ENCODE data around the gene DLEC1. TPM values are rescaled to one million over a fixed set of nuclear protein-coding genes. Genes with fewer than 3 reads are reported as not detected.

DLEC1 gene
- total and polyA plus RNA-seq, 11 donors = 0.06 to 1.3 (median 0.16) TPM; not detected in 1

DNA sequence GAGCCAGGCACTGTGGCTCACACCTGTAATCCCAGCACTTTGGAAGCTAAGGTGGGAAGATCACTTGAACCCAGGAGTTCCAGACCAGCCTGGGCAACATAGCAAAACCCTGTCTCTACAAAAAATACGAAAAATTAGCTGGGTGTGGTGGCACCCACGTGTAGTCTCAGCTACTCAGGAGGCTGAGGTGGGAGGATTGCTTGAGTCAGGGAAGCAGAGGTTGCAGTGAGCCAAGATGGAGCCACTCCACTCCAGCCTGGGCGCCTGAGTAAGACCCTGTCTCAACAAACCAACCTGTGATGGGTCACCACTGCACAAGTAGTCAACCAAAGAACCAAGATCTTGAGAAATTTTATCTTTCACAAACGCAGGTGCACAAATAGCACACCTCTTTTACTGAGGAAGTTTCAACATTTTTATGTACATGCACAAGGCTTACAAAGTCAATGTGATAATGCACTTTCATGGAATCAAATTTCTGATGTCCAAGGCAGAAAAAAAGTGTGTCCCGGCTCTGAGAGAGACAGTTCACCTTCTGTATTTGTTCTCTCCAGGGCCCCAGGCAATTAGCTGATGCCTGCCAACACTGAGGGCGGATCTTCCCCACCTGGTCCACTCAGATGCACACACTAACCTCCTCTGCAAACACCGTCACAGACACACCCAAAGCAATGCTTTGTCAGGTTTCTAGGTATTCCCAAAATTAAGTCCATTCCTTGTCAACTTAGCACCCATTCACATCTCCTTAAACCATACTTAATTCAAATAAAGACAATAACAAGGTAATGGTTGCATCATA, 85.5 kb downstream of the DLEC1 start:
- H3K36me3 ChIP-seq = peaks cover 3 to 100% (median 97%) of the 10 kb centered on the region in 9 donors
- peaks cover 0 to 18% (median 9%) of the 10 kb centered on the region in 12 donors for H3K4me1 ChIP-seq
- no peak for TF ChIP-seq POLR2A (IDR thresholded peaks at IDR 0.05)
- TF ChIP-seq, protein P1, sequence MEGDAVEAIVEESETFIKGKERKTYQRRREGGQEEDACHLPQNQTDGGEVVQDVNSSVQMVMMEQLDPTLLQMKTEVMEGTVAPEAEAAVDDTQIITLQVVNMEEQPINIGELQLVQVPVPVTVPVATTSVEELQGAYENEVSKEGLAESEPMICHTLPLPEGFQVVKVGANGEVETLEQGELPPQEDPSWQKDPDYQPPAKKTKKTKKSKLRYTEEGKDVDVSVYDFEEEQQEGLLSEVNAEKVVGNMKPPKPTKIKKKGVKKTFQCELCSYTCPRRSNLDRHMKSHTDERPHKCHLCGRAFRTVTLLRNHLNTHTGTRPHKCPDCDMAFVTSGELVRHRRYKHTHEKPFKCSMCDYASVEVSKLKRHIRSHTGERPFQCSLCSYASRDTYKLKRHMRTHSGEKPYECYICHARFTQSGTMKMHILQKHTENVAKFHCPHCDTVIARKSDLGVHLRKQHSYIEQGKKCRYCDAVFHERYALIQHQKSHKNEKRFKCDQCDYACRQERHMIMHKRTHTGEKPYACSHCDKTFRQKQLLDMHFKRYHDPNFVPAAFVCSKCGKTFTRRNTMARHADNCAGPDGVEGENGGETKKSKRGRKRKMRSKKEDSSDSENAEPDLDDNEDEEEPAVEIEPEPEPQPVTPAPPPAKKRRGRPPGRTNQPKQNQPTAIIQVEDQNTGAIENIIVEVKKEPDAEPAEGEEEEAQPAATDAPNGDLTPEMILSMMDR (IDR thresholded peaks at IDR 0.05) = no peak
- WGBS, 4 donors = 80 to 87% (median 81%) methylated on average over 7 of the region's 7 CpGs
- no peak overlapping the region for H3K27ac ChIP-seq
- H3K27me3 ChIP-seq = no peaks in the 10 kb centered on the region
- peak in 1 of 5 donors; percentile 9 for DNase-seq
- no peak for ATAC-seq
- intact Hi-C loops (cut with DNase I) = loop anchor here in 2 of 10 donors (10.0 kb wide), 3 partner anchors 110 to 360 kb away; no protein-coding TSS in a partner anchor
- H3K9me3 ChIP-seq = no peaks in the 10 kb centered on the region
- H3K4me3 ChIP-seq = no peak overlapping the region

DNA sequence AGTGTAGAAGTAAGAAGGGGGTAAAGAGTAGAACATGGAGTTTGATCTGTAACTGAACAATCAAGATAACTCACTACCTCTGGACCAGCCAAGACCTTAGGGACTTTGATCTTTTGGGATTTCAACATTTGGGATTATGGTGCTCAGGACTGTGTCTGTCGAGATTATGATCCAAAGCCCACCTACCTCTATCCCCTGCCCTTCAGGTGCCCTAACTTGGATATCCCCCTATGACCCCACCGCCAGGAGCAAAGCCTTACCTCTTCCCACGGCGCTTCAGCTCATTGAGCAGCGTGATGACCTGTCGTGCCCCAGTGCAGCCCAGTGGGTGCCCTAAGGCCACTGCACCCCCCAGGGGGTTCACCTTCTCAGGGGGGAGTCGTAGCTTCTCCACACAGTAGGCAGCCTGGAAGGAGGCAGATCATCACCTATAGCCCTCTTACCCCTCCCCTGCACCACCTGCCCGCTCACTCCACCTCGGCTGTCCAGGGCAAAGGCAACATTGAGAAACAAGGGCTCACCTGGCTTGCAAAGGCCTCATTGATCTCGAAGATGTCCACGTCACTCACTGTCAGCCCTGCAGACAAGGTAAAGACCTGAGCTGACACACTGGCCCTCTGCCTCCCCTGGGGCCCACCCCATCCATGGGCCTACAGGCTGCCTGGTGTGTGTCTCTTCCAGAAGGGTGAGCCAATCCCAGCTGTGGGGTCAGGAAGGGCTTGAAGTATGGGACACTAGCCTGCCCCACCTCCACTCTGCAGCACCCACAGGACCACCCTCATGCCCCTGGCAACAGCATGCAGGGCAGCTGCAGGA, 86.5 kb downstream of the DLEC1 start:
- intact Hi-C loops (cut with DNase I) = loop anchor here in 2 of 10 donors (10.0 kb wide), 3 partner anchors 109 to 359 kb away; no protein-coding TSS in a partner anchor
- Histone ChIP-seq H3K4me3 (no peak overlapping the region), H3K27ac (no peak overlapping the region), H3K27me3 (no peaks in the 10 kb centered on the region), H3K9me3 (no peaks in the 10 kb centered on the region), H3K4me1 (peaks cover 0 to 27% (median 14%) of the 10 kb centered on the region in 12 donors), H3K36me3 (peaks cover 3 to 100% (median 96%) of the 10 kb centered on the region in 9 donors)
- 96 to 98% (median 96%) methylated on average over 9 to 11 of the region's 11 CpGs for WGBS, 4 donors
- ATAC-seq (no peak), DNase-seq (peak in 3 of 5 donors; percentile 1 to 44 (median 13))
- no peak for TF ChIP-seq POLR2A (IDR thresholded peaks at IDR 0.05)
- TF ChIP-seq, protein P1 (IDR thresholded peaks at IDR 0.05) = no peak

DNA sequence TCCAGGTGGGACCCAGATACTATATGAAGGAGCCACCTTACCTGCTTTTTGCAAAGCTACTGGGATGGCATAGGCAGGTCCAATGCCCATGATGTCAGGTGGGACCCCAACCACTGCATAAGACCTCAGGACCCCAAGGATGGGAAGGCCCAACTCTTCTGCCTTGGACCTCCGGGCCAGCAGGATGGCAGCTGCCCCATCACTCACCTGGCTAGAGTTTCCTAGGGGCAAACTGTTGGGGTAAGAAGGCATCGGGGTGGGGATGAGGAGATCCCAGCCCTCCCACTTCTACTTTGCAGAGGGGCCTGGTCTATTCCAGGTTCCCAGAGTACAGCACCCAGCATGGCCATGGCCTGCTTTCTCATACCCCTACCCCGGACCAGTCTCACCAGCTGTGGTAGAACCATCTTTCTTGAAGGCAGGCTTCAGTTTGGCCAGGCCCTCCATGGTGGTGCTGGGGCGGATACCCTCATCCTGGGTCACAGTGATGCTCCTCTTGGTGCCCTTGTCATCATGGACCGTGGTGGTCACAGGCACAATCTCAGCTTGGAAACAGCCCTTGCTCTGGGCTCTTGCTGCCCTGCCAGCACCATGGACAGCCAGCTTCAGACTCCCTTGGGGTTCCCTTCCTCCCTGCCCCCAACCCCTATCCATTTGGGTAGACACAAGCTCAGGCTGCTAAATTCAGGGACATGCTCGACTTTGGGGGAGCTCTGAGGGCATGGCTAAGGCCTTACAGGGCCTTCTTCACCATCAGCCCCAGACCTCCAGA, 87.3 kb downstream of the DLEC1 start:
- WGBS, 4 donors = 96 to 98% (median 96%) methylated on average over 5 to 6 of the region's 6 CpGs
- DNase-seq (peak in 1 of 5 donors; percentile 11), ATAC-seq (no peak)
- H3K27ac ChIP-seq = no peak overlapping the region
- intact Hi-C loops (cut with DNase I) = loop anchor here in 2 of 10 donors (10.0 kb wide), 3 partner anchors 108 to 358 kb away; no protein-coding TSS in a partner anchor
- H3K27me3 ChIP-seq = no peaks in the 10 kb centered on the region
- no peaks in the 10 kb centered on the region for H3K9me3 ChIP-seq
- TF ChIP-seq, protein P1 (IDR thresholded peaks at IDR 0.05) = no peak
- no peak for TF ChIP-seq POLR2A (IDR thresholded peaks at IDR 0.05)
- peaks cover 3 to 100% (median 100%) of the 10 kb centered on the region in 9 donors for H3K36me3 ChIP-seq
- H3K4me1 ChIP-seq = peaks cover 0 to 34% (median 17%) of the 10 kb centered on the region in 12 donors
- no peak overlapping the region for H3K4me3 ChIP-seq
